MM.1S (cell line): ENCODE results near the gene GSG1L.

Source experiments
- DNase-seq: peaks from one replicate; pipeline ENCODE4 v3.0.0-alpha.2; 2015
- H2AFZ ChIP-seq: fragments of 300-600 bp; sonication (generic); 2 replicates; pipeline ENCODE4 v1.6.0; 2016; ENCODE audit warnings: antibody characterized with exemption, low read length
- H3F3A ChIP-seq: fragments of 300-600 bp; sonication (generic); 2 replicates; pipeline ENCODE4 v1.6.1; 2016; ENCODE audit warnings: mild to moderate bottlenecking, antibody characterized with exemption, low read length, moderate library complexity, mixed read lengths; ENCODE audit not compliant: insufficient read depth
- H3K27ac ChIP-seq: fragments of 300-600 bp; sonication (generic); 2 replicates; pipeline ENCODE4 v1.5.1; 2016; ENCODE audit warnings: mild to moderate bottlenecking, low read length
- H3K27me3 ChIP-seq: fragments of 300-600 bp; sonication (generic); replicated peaks from 2 replicates; pipeline ENCODE4 v1.6.0; 2016; ENCODE audit warnings: low read length; ENCODE audit not compliant: insufficient read depth
- H3K36me3 ChIP-seq: fragments of 300-600 bp; sonication (generic); replicated peaks from 2 replicates; pipeline ENCODE4 v1.6.1; 2016; ENCODE audit warnings: mild to moderate bottlenecking, low read length, mixed read lengths; ENCODE audit not compliant: insufficient read depth
- H3K4me1 ChIP-seq: fragments of 300-600 bp; sonication (generic); 2 replicates; pipeline ENCODE4 v1.6.1; 2016; ENCODE audit warnings: low read length, mixed read lengths
- H3K4me2 ChIP-seq: fragments of 300-600 bp; sonication (generic); 2 replicates; pipeline ENCODE4 v1.6.0; 2016; ENCODE audit warnings: low read depth, low read length
- H3K4me3 ChIP-seq: fragments of 300-600 bp; sonication (generic); 2 replicates; pipeline ENCODE4 v1.5.1; 2016; ENCODE audit warnings: low read length, mixed read lengths
- H3K79me2 ChIP-seq: fragments of 300-600 bp; sonication (generic); 2 replicates; pipeline ENCODE4 v1.6.1; 2016; ENCODE audit warnings: mixed run types, low read length, mixed read lengths
- H3K9ac ChIP-seq: fragments of 300-600 bp; sonication (generic); 2 replicates; pipeline ENCODE4 v1.6.1; 2016; ENCODE audit warnings: low read length, mixed read lengths
- H3K9me2 ChIP-seq: fragments of 300-600 bp; sonication (generic); replicated peaks from 2 replicates; pipeline ENCODE4 v1.6.1; 2016; ENCODE audit warnings: mild to moderate bottlenecking, low read length, mixed read lengths; ENCODE audit not compliant: insufficient read depth
- H3K9me3 ChIP-seq: fragments of 300-600 bp; sonication (generic); replicated peaks from 2 replicates; pipeline ENCODE4 v1.6.1; 2016; ENCODE audit warnings: mild to moderate bottlenecking, low read length, mixed read lengths; ENCODE audit not compliant: insufficient read depth
- H4K20me1 ChIP-seq: fragments of 300-600 bp; sonication (generic); 2 replicates; pipeline ENCODE4 v1.6.1; 2016; ENCODE audit warnings: mild to moderate bottlenecking, low read length, moderate library complexity, mixed read lengths; ENCODE audit not compliant: insufficient read depth
- EZH2 ChIP-seq: fragments of 300-600 bp; sonication (generic); optimal IDR thresholded peaks from 2 replicates; pipeline ENCODE3; 2017; ENCODE audit warnings: low read depth, mild to moderate bottlenecking, antibody characterized with exemption, low read length, mixed read lengths
- EZH2phosphoT487 ChIP-seq: fragments of 300-600 bp; sonication (generic); IDR thresholded peaks from 2 replicates; pipeline ENCODE4 v1.6.1; 2018; ENCODE audit warnings: antibody characterized with exemption, low read length
- TF ChIP-seq, protein P1 (sequence below): fragments of 300-600 bp; sonication (generic); IDR thresholded peaks from 2 replicates; pipeline ENCODE4 v1.5.1; 2016; ENCODE audit warnings: antibody characterized with exemption, low read length, mixed read lengths

The GSG1L gene

DNA sequence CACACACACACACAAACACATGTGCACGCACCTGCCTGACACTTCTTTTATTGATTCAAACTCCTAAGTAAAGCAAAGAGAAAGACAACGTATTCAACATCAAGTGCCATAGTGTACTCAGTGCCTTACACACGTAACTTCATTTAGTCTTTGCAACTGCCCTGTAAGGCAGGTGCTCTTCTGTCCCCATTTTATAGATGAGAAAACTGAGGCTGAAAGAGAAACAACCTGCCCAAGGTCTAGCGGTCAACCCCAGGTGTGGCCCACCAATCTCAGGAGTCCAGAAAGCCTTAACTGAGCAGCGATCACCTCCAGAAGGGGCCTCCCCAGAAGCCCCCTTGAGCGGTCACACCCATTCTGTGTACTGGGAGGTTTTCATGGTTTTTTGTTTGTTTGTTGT, 10.3 kb upstream of the GSG1L start:
- Histone ChIP-seq H3F3A (no peaks in the 10 kb centered on the region), H3K4me3 (no peak overlapping the region), H4K20me1 (no peaks in the 10 kb centered on the region), H3K27me3 (peaks cover 12% of the 10 kb centered on the region; the same call in 1 of the 2 replicates), H2AFZ (no peak overlapping the region), H3K79me2 (no peaks in the 10 kb centered on the region), H3K4me2 (no peak overlapping the region), H3K36me3 (no peaks in the 10 kb centered on the region), H3K9me3 (no peaks in the 10 kb centered on the region), H3K9me2 (no peaks in the 10 kb centered on the region), H3K9ac (no peak overlapping the region), H3K4me1 (no peaks in the 10 kb centered on the region), H3K27ac (no peak overlapping the region)
- DNase-seq: no peak
- TF ChIP-seq EZH2phosphoT487 (no peak), EZH2 (no peak)
- TF ChIP-seq, protein P1, sequence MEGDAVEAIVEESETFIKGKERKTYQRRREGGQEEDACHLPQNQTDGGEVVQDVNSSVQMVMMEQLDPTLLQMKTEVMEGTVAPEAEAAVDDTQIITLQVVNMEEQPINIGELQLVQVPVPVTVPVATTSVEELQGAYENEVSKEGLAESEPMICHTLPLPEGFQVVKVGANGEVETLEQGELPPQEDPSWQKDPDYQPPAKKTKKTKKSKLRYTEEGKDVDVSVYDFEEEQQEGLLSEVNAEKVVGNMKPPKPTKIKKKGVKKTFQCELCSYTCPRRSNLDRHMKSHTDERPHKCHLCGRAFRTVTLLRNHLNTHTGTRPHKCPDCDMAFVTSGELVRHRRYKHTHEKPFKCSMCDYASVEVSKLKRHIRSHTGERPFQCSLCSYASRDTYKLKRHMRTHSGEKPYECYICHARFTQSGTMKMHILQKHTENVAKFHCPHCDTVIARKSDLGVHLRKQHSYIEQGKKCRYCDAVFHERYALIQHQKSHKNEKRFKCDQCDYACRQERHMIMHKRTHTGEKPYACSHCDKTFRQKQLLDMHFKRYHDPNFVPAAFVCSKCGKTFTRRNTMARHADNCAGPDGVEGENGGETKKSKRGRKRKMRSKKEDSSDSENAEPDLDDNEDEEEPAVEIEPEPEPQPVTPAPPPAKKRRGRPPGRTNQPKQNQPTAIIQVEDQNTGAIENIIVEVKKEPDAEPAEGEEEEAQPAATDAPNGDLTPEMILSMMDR: no peak

DNA sequence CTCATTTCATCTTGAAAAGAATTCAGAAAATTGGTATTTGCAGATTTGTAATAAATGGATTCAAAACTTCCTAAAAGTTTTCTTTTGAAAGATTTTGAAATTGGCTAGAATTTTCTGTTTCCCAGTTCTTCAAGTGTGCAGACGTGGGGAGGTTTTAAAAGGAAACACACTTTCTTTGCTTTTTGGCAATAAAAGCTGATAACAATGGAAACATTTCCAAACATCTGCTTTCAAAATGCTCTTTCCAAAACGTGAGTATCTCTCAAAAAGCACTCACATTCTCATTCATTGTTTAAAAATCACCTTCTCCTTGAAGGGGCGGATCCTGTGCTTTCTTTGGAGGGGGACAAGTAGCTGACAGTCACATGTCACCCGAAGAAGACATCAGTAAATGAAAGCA, 8.6 kb upstream of the GSG1L start:
- Histone ChIP-seq H3F3A (no peaks in the 10 kb centered on the region), H3K27ac (no peak overlapping the region), H3K36me3 (no peaks in the 10 kb centered on the region), H3K79me2 (no peaks in the 10 kb centered on the region), H3K4me3 (no peak overlapping the region), H3K4me2 (no peak overlapping the region), H4K20me1 (no peaks in the 10 kb centered on the region), H3K9me2 (no peaks in the 10 kb centered on the region), H2AFZ (no peak overlapping the region), H3K4me1 (no peaks in the 10 kb centered on the region), H3K27me3 (peaks cover 29% of the 10 kb centered on the region), H3K9me3 (no peaks in the 10 kb centered on the region), H3K9ac (no peak overlapping the region)
- TF ChIP-seq EZH2 (no peak), EZH2phosphoT487 (no peak)
- TF ChIP-seq, protein P1: no peak
- no peak for DNase-seq

DNA sequence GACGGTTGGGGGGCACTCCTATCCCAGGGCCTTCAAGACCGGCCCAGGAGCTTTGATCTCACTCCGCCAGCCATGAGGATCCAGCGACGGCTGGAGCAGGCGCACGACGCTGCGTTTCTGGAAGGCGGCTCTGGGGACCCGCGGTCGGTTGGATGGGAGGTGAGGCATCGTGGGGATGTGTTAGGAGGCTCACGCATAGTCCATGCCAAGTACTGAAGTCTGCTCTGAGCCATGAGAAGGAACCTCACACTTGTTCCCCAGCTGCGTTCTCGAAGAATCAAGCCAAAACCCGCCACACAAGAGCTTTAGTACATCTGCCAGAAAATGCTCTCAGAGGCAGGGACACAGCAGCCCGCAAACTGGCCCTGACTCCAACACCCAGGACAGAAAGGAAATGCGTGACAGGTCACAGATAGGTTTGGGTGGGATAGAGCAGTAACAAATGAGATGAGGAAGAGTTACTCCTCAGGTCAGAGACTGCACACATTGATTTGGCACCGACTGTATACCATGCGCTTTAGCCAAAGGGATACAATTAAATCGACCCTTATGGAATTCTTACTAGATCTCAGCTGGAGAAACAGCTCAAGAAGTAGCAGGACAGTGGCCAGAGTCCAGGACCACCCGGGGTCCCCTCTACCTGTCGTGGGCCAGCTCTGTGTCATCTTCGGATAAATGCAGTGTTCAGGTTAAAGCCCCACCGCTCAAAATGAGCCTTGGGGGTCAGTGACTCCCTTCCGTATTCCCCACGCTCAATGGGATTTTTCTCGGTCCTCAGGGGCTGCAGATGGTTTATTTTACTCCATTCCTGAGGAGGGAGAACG, 6.7 kb upstream of the GSG1L start:
- no peak overlapping the region for H3K27ac ChIP-seq
- peaks cover 48% of the 10 kb centered on the region for H3K27me3 ChIP-seq
- H3K9ac ChIP-seq: no peak overlapping the region
- no peak overlapping the region for H3K4me3 ChIP-seq
- H3K4me1 ChIP-seq: no peaks in the 10 kb centered on the region
- H3K79me2 ChIP-seq: no peaks in the 10 kb centered on the region
- H4K20me1 ChIP-seq: no peaks in the 10 kb centered on the region
- no peaks in the 10 kb centered on the region for H3K9me2 ChIP-seq
- no peaks in the 10 kb centered on the region for H3K9me3 ChIP-seq
- DNase-seq: no peak
- no peaks in the 10 kb centered on the region for H3F3A ChIP-seq
- H3K4me2 ChIP-seq: no peak overlapping the region
- TF ChIP-seq EZH2: no peak
- TF ChIP-seq EZH2phosphoT487: no peak
- TF ChIP-seq, protein P1: no peak
- H2AFZ ChIP-seq: no peak overlapping the region
- H3K36me3 ChIP-seq: no peaks in the 10 kb centered on the region
